ENCODE data around the gene TLE4.

TLE4 gene

DNA sequence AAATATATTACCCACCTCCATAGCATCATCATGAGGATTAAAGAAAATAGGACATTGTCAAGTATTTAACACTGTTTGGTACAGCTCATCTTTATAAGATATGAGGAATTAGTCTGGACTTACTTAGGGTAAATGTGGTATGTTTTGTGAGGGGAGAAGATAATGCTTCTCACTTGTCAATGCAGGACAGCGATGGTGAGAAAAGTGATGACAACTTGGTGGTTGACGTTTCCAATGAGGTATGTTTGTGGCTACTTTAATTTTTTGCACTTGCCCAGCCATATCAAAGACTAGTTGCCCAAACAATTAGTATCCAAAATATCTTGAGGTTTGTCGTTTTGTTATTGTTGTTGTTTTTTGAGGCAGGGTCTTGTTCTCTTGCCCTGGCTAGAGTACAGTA is 133.9 kb downstream of the TLE4 start:
- DNase-seq (ENCODE audit: insufficient read length, low spot score) (no peak), FAIRE-seq (no peak)

DNA sequence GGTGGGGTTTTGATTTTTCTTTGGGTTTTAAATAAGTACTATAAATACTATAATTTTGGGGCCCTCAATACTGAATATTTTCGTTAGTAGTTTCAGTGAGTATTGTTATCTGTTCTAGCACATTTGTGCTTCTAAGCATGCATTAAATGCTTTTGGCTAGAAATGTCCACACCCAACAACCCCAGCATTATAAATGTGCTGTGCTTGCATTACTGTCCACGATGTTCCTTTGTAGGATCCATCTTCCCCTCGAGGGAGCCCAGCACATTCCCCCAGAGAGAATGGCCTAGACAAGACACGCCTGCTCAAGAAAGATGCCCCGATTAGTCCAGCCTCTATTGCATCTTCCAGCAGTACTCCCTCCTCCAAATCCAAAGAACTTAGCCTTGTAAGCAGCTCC is 134.7 kb downstream of the TLE4 start:
- DNase-seq (ENCODE audit: insufficient read length, low spot score): no peak
- no peak for FAIRE-seq
- TF ChIP-seq, protein P1, sequence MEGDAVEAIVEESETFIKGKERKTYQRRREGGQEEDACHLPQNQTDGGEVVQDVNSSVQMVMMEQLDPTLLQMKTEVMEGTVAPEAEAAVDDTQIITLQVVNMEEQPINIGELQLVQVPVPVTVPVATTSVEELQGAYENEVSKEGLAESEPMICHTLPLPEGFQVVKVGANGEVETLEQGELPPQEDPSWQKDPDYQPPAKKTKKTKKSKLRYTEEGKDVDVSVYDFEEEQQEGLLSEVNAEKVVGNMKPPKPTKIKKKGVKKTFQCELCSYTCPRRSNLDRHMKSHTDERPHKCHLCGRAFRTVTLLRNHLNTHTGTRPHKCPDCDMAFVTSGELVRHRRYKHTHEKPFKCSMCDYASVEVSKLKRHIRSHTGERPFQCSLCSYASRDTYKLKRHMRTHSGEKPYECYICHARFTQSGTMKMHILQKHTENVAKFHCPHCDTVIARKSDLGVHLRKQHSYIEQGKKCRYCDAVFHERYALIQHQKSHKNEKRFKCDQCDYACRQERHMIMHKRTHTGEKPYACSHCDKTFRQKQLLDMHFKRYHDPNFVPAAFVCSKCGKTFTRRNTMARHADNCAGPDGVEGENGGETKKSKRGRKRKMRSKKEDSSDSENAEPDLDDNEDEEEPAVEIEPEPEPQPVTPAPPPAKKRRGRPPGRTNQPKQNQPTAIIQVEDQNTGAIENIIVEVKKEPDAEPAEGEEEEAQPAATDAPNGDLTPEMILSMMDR (IDR thresholded peaks at IDR 0.05; ENCODE audit: insufficient read depth, missing control alignments): no peak

More for the DNA sequence above, 133.9 kb downstream of the TLE4 start:
- TF ChIP-seq, protein P1 (IDR thresholded peaks at IDR 0.05; ENCODE audit: insufficient read depth, missing control alignments): no peak

DNA sequence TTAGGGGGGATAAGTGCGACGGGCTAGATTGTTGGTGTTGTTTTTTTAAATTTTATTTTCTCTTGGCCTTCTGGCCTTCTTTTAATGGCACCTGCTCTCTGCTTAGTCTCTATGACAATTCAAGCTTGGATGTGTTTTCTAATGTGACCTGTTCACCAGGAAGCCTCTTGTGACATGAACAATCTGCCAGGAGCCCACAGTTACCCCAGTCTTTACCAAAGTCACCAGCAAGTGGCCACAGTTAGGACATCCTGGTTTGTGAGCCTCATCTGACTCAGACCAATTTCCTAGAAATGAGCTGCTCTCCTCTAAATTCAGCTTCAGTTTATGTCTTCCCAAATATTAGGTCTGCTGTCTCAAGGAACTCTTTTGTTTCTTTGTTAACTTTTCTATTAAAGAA is 135.8 kb downstream of the TLE4 start:
- TF ChIP-seq, protein P1 (IDR thresholded peaks at IDR 0.05; ENCODE audit: insufficient read depth, missing control alignments): no peak
- FAIRE-seq (no peak), DNase-seq (ENCODE audit: insufficient read length, low spot score) (no peak)

DNA sequence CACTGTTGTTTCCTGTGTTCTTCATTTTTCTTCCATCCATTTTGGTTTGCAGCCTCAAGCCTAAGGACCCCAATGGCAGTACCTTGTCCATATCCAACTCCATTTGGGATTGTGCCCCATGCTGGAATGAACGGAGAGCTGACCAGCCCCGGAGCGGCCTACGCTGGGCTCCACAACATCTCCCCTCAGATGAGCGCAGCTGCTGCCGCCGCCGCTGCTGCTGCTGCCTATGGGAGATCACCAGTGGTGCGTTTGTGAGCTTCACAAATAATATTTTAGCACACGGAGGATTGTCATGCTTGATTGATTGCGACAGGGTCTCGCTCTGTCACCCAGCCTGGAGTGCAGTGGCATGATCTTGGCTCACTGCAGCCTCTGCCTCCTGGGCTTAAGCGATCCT is 136.8 kb downstream of the TLE4 start:
- DNase-seq (ENCODE audit: insufficient read length, low spot score) (no peak), FAIRE-seq (no peak)
- TF ChIP-seq, protein P1 (IDR thresholded peaks at IDR 0.05; ENCODE audit: insufficient read depth, missing control alignments): no peak

DNA sequence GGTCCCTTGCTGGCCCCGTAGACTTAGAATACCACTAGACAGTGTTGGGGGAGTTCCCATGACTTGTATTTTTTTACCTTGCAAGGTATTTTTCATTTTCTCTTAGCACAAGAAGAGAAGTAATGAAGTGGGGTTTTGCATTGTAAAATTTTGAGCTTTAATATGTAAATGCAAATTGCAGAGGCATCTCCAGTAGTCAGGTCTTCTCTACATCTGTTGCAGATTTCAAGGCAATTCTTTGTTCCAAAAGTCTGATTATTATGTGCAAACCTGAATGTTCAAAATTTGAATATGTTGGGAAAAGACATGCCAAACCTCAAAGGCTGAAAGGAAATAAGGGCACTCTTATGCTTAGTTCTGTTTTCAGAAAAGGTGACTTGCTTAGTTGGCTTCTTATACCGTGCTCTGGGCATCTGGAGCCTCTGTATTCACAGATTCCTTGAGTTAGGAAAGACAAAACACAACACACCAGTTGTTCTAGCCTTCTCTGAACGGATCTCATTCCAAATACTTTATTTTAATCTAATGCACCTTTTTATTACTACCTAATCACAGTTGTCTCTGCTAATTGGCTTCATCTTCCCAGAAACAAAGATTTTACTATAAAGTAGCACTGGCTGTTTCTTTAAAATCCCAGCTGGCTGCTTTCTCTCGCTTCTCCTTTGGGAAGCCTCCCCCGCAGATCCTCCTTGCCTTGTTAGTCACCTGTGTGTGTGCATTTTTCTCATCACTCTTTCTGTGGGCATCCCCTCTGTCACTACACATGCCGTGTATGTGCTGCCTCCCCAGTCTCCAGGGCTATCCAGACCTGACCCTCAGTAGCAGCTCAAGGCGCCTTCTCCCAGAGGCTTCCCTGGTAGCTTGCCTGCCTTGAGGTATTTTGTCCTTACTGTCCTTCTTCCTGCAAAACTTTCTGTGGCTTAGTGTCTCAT is 138.2 kb downstream of the TLE4 start:
- TF ChIP-seq, protein P1 (IDR thresholded peaks at IDR 0.05; ENCODE audit: insufficient read depth, missing control alignments): no peak
- DNase-seq (ENCODE audit: insufficient read length, low spot score) (no peak), FAIRE-seq (no peak)

DNA sequence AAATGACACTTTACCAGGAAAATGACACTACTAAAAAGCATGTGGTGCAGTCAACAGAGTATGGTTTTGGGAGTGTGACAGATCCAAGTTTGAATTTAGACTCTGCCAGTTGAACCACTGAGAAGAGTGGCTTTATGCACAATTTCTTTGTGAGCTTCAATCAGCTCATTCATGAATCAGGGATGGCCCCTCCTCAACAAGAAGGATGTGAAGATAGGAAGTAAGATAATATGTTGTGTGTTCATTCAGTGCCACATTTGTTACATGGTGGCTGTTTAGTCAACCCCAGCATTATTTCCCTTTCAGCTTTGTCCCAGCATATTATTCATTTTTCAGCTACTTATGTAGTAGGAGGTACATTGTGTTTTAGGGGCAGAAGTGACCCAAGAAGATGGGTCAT is 140.1 kb downstream of the TLE4 start:
- DNase-seq (ENCODE audit: insufficient read length, low spot score) (no peak), FAIRE-seq (no peak)
- TF ChIP-seq, protein P1 (IDR thresholded peaks at IDR 0.05; ENCODE audit: insufficient read depth, missing control alignments): no peak

DNA sequence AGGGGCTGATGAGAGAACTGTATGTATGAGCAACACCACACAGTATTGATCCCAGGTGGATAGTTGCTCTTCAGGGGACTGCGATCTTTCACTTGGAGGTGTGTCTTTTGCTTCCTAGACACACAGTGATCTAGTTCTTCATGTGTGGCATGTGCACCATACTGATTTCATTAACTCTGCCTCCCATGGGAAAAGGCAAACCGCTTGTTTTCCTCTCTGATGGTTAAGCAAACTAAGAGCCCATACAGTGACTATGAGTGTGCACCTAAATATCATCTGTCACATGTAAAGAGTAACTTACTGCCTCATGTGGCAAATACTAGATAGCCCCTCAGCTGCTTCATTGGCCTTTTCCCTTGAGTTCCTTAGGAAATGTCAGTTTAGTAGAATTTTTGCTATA is 147.3 kb downstream of the TLE4 start:
- DNase-seq (ENCODE audit: insufficient read length, low spot score) (no peak), FAIRE-seq (no peak)
- TF ChIP-seq, protein P1 (IDR thresholded peaks at IDR 0.05; ENCODE audit: insufficient read depth, missing control alignments): no peak

Data from D721Med (cell line).